B cell (primary cell): ENCODE measurements around the gene OR1N1. TPM values are rescaled to one million over a fixed set of nuclear protein-coding genes. Genes with fewer than 3 reads are reported as not detected.

ENCODE experiments used
- ATAC-seq: fragments of 200-7000 bp; cut with Tn5 transposase; one replicate; pipeline ENCODE4 v1.10.0; 2021; ENCODE audit warnings: low read depth, mild to moderate bottlenecking, moderate number of reproducible peaks, moderate library complexity
- CTCF ChIA-PET: fragments of 350-600 bp; sonication (Branson Sonifier 250); formaldehyde crosslinking; loops from one replicate; lab custom pipeline; 2021; ENCODE audit warnings: antibody characterized with exemption, inconsistent platforms; lab: Charles Lee
- POLR2A ChIA-PET: fragments of 350-600 bp; sonication (Branson Sonifier 250); formaldehyde crosslinking; loops from one replicate; lab custom pipeline; 2021; ENCODE audit warnings: antibody characterized with exemption; lab: Charles Lee
- DNase-seq: peaks from one replicate; pipeline ENCODE4 v3.0.0; 2013
- H2AFZ ChIP-seq: 2 replicates; pipeline ENCODE4 v1.6.1; 2012; ENCODE audit warnings: mild to moderate bottlenecking, low read depth, low read length; ENCODE audit not compliant: insufficient read depth, poor library complexity, severe bottlenecking
- H3K27ac ChIP-seq, 2 donors: 1 replicate in 1 of 2; 2 replicates in 1 of 2; pipeline ENCODE4 v1.5.1; 2012 to 2013; ENCODE audit warnings: low read length in 2 of 2, mild to moderate bottlenecking in 2 of 2, moderate library complexity in 1 of 2
- H3K27me3 ChIP-seq, 4 experiments: fragments of 200-600 bp in 1 of 4; sonication (generic) in 1 of 4; replicated peaks in 1 of 4; 1 replicate in 2 of 4; 2 replicates in 2 of 4; pipeline versions ENCODE4 v1.6.1 to v1.7.0; 2013 to 2016; ENCODE audit warnings: low read length in 3 of 4, mild to moderate bottlenecking in 2 of 4, mixed read lengths in 1 of 4, moderate library complexity in 1 of 4; ENCODE audit not compliant: insufficient read depth in 4 of 4, control insufficient read depth in 3 of 4; ENCODE audit errors: control extremely low read depth in 1 of 4
- H3K36me3 ChIP-seq, 2 experiments: replicated peaks in 1 of 2; 1 replicate in 1 of 2; 2 replicates in 1 of 2; pipeline versions ENCODE4 v1.6.1 to v1.7.1; 2013; ENCODE audit warnings: low read length in 1 of 2; ENCODE audit not compliant: insufficient read depth in 2 of 2, control insufficient read depth in 1 of 2; ENCODE audit errors: control extremely low read depth in 1 of 2, extremely low read depth in 1 of 2
- H3K4me1 ChIP-seq, 2 donors: fragments of 200-600 bp in 1 of 2; sonication (generic) in 1 of 2; 1 replicate in 1 of 2; 2 replicates in 1 of 2; pipeline versions ENCODE4 v1.5.1 to v1.6.1; 2013 to 2017; ENCODE audit warnings: low read length in 2 of 2; ENCODE audit not compliant: control insufficient read depth in 2 of 2, insufficient read depth in 2 of 2
- H3K4me2 ChIP-seq: replicated peaks from 2 replicates; pipeline ENCODE3; 2012; ENCODE audit warnings: mild to moderate bottlenecking, low read depth, low read length; ENCODE audit not compliant: poor library complexity, severe bottlenecking
- H3K4me3 ChIP-seq, 5 experiments: fragments of 200-600 bp in 1 of 5; sonication (generic) in 1 of 5; 1 replicate in 3 of 5; 2 replicates in 2 of 5; pipeline versions ENCODE4 v1.5.1 to v1.7.0; 2011 to 2016; ENCODE audit warnings: low read length in 4 of 5, mild to moderate bottlenecking in 4 of 5, low read depth in 2 of 5, control low read depth in 1 of 5, moderate library complexity in 1 of 5; ENCODE audit not compliant: insufficient read depth in 1 of 5; ENCODE audit errors: control extremely low read depth in 1 of 5, extremely low read depth in 1 of 5
- H3K79me2 ChIP-seq: fragments of 200-600 bp; sonication (generic); one replicate; pipeline ENCODE4 v1.6.0; 2016; ENCODE audit warnings: low read length; ENCODE audit not compliant: control insufficient read depth, insufficient read depth
- H3K9ac ChIP-seq: fragments of 200-600 bp; sonication (generic); 2 replicates; pipeline ENCODE4 v1.6.1; 2017; ENCODE audit warnings: mild to moderate bottlenecking, low read length, moderate library complexity
- H3K9me3 ChIP-seq, 3 donors: one replicate each; pipeline versions ENCODE4 v1.6.1 to v1.7.1; 2013; ENCODE audit warnings: low read length in 2 of 3; ENCODE audit not compliant: control insufficient read depth in 2 of 3, insufficient read depth in 1 of 3; ENCODE audit errors: control extremely low read depth in 1 of 3
- H4K20me1 ChIP-seq: 2 replicates; pipeline ENCODE4 v1.6.0; 2012; ENCODE audit warnings: mild to moderate bottlenecking, low read length; ENCODE audit not compliant: insufficient read depth, control insufficient read depth, poor library complexity, severe bottlenecking
- H3K27ac Mint-ChIP-seq: one replicate; pipeline ENCODE4 v1.8.0; 2021; ENCODE audit warnings: mixed read lengths
- H3K27me3 Mint-ChIP-seq: one replicate; pipeline ENCODE4 v1.8.0; 2021; ENCODE audit warnings: mixed read lengths
- H3K4me1 Mint-ChIP-seq: one replicate; pipeline ENCODE4 v1.8.0; 2021; ENCODE audit warnings: mixed read lengths
- H3K4me3 Mint-ChIP-seq: one replicate; pipeline ENCODE4 v1.8.0; 2021; ENCODE audit warnings: mixed read lengths
- H3K9me3 Mint-ChIP-seq: one replicate; pipeline ENCODE4 v1.8.0; 2022; ENCODE audit warnings: mixed read lengths; ENCODE audit not compliant: insufficient read depth
- EZH2 ChIP-seq: IDR thresholded peaks from 2 replicates; pipeline ENCODE4 v1.6.1; 2012; ENCODE audit warnings: borderline replicate concordance, low read depth, mild to moderate bottlenecking, moderate library complexity, low read length; ENCODE audit not compliant: insufficient read depth, poor library complexity, severe bottlenecking
- WGBS: methylation state at CpG from one replicate; pipeline ENCODE4 v1.1.5; 2013; ENCODE audit warnings: missing lambda C conversion rate; ENCODE audit not compliant: insufficient coverage; 5-methylcytosine and 5-hydroxymethylcytosine counted together
- intact Hi-C: fragments of 100-400 bp; cut with micrococcal nuclease; formaldehyde crosslinking; loops from one replicate; pipeline ENCODE4 v1.10.0; 2022
- polyA plus RNA-seq: library from polyadenylated mRNA; depleted of rRNA; stranded (reverse); fragments of >200 nt; gene quantifications from 2 replicates; pipeline ENCODE4 v1.2.3, GENCODE V29; 2012
- total RNA-seq, 2 donors: library from RNA; stranded (reverse); fragments of 120-200 nt in 1 of 2; gene quantifications; 1 replicate in 1 of 2; 2 replicates in 1 of 2; pipeline versions ENCODE4 v1.2.3 to v1.2.4, GENCODE V29; 2013 to 2022
- TF ChIP-seq, protein P1 (sequence below): fragments of 200-600 bp; IDR thresholded peaks from one replicate; pipeline ENCODE4 v1.8.0; 2022; ENCODE audit warnings: antibody characterized with exemption, mild to moderate bottlenecking

The OR1N1 gene
- total and polyA plus RNA-seq, 2 donors (not counting 1 experiment from before 2014, with no cell fraction given) = not detected

DNA sequence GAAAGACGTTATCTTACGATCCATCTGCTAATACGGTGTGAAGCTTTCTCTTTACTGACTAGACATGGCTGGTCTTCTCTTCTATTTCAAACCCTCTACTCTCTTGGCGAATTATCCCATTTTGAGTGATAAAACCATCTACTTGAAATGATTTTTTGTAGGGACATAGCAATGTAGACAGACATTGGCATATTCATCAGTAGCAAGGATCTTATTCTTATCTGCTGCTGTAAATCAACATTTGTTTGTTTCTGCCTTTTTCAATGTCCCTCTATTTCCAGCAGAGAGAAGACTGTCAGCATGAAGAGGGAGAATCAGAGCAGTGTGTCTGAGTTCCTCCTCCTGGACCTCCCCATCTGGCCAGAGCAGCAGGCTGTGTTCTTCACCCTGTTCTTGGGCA is 8.3 kb downstream of the OR1N1 start, which contains the start of gene OR1J4:
Gene OR1J4 (plus strand): TSS at position 301 of the 400 bp plus-strand sequence. CDS start 0 bp downstream, at position 301.
- Histone ChIP-seq H4K20me1 (no peaks in the 10 kb centered on the region), H3K27ac (no peak within 1 kb of the TSS), H3K9ac (no peak within 1 kb of the TSS), H3K4me2 (no peak within 1 kb of the TSS), H3K9me3 (no peaks in the 10 kb centered on the region), H3K27me3 (peaks cover 0 to 10% (median 4%) of the 10 kb centered on the region in 4 experiments), H3K4me3 (no peak within 1 kb of the TSS), H3K79me2 (no peaks in the 10 kb centered on the region), H3K4me1 (no peaks in the 10 kb centered on the region), H2AFZ (no peak within 1 kb of the TSS), H3K36me3 (no peaks in the 10 kb centered on the region)
- TF ChIP-seq EZH2 = no peak
- TF ChIP-seq, protein P1, sequence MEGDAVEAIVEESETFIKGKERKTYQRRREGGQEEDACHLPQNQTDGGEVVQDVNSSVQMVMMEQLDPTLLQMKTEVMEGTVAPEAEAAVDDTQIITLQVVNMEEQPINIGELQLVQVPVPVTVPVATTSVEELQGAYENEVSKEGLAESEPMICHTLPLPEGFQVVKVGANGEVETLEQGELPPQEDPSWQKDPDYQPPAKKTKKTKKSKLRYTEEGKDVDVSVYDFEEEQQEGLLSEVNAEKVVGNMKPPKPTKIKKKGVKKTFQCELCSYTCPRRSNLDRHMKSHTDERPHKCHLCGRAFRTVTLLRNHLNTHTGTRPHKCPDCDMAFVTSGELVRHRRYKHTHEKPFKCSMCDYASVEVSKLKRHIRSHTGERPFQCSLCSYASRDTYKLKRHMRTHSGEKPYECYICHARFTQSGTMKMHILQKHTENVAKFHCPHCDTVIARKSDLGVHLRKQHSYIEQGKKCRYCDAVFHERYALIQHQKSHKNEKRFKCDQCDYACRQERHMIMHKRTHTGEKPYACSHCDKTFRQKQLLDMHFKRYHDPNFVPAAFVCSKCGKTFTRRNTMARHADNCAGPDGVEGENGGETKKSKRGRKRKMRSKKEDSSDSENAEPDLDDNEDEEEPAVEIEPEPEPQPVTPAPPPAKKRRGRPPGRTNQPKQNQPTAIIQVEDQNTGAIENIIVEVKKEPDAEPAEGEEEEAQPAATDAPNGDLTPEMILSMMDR = no peak
- no peaks in the 10 kb centered on the region for H3K4me1 Mint-ChIP-seq
- intact Hi-C loops = no loop called here
- no peak within 1 kb of the TSS for H3K4me3 Mint-ChIP-seq
- CTCF ChIA-PET = no interaction called here
- WGBS = no CpG with 5 or more reads among the region's 4 CpGs
- POLR2A ChIA-PET = no interaction called here
- H3K27me3 Mint-ChIP-seq = peaks cover 31% of the 10 kb centered on the region
- no peak for DNase-seq
- no peak within 1 kb of the TSS for H3K27ac Mint-ChIP-seq
- no peaks in the 10 kb centered on the region for H3K9me3 Mint-ChIP-seq
- no peak for ATAC-seq

GRCh38 chr9:122518226-122518625 is 8.9 kb downstream of the OR1N1 start:
- ChIA-PET CTCF (no interaction called here), POLR2A (no interaction called here)
- Histone ChIP-seq H2AFZ (no peak overlapping the region), H4K20me1 (no peaks in the 10 kb centered on the region), H3K4me3 (no peak overlapping the region), H3K9me3 (no peaks in the 10 kb centered on the region), H3K9ac (no peak overlapping the region), H3K27ac (no peak overlapping the region), H3K4me2 (no peak overlapping the region), H3K36me3 (no peaks in the 10 kb centered on the region), H3K27me3 (peaks cover 0 to 10% (median 3%) of the 10 kb centered on the region in 4 experiments), H3K79me2 (no peaks in the 10 kb centered on the region), H3K4me1 (no peaks in the 10 kb centered on the region)
- no peak overlapping the region for H3K27ac Mint-ChIP-seq
- no peaks in the 10 kb centered on the region for H3K9me3 Mint-ChIP-seq
- ATAC-seq (no peak), DNase-seq (no peak)
- peaks cover 28% of the 10 kb centered on the region for H3K27me3 Mint-ChIP-seq
- H3K4me3 Mint-ChIP-seq = no peak overlapping the region
- WGBS = 82% methylated on average over 2 of the region's 2 CpGs
- TF ChIP-seq, protein P1 = no peak
- no peak for TF ChIP-seq EZH2
- intact Hi-C loops = no loop called here
- no peaks in the 10 kb centered on the region for H3K4me1 Mint-ChIP-seq
